Suprapubic skin (tissue), 4 donors: ENCODE results near the gene ADRB1.

Source experiments
- EP300 ChIP-seq: sonication (generic); formaldehyde crosslinking; IDR thresholded peaks from one replicate; pipeline ENCODE4 v1.6.1; 2017; ENCODE audit warnings: antibody characterized with exemption
- POLR2AphosphoS5 ChIP-seq, 3 donors: sonication (generic); formaldehyde crosslinking; IDR thresholded peaks; one replicate each; pipeline ENCODE4 v1.6.1; 2017; ENCODE audit warnings: antibody characterized with exemption in 3 of 3
- TF ChIP-seq, protein P1 (sequence below), 2 donors: fragments of 200-600 bp in 1 of 2; fragments of 450-650 bp in 1 of 2; sonication (generic) in 1 of 2; IDR thresholded peaks; one replicate each; pipeline ENCODE4 v1.5.1; 2016 to 2019; ENCODE audit warnings: antibody characterized with exemption in 2 of 2, mild to moderate bottlenecking in 1 of 2, moderate library complexity in 1 of 2

DNA sequence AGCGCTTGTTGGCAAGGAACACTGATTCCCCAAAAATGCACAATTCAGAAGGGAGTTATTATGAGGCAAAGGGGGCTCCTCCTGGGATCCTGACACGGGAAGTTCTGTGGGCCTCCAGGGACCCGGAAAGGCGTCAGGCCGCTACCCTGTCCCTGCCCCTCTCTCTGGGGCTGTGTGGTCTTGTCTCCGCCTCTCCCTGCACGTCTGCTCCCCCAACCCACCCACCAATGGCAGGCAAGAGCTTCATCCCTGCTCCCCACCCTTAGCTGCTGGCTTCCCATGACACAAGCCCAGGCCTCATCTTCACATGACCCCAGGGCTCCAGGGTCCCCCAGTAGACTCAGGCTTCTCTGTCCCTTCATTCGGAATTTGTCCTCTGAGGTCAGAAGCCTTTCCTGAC lies 31.0 kb upstream of the ADRB1 start:
- TF ChIP-seq, protein P1, sequence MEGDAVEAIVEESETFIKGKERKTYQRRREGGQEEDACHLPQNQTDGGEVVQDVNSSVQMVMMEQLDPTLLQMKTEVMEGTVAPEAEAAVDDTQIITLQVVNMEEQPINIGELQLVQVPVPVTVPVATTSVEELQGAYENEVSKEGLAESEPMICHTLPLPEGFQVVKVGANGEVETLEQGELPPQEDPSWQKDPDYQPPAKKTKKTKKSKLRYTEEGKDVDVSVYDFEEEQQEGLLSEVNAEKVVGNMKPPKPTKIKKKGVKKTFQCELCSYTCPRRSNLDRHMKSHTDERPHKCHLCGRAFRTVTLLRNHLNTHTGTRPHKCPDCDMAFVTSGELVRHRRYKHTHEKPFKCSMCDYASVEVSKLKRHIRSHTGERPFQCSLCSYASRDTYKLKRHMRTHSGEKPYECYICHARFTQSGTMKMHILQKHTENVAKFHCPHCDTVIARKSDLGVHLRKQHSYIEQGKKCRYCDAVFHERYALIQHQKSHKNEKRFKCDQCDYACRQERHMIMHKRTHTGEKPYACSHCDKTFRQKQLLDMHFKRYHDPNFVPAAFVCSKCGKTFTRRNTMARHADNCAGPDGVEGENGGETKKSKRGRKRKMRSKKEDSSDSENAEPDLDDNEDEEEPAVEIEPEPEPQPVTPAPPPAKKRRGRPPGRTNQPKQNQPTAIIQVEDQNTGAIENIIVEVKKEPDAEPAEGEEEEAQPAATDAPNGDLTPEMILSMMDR (IDR thresholded peaks at IDR 0.05), result no peak
- no peak for TF ChIP-seq POLR2AphosphoS5 (IDR thresholded peaks at IDR 0.05)
- no peak for TF ChIP-seq EP300
